Ramos (cell line): Measurements from ENCODE around the gene FBLN1.
"Not testable (repeated sequence)": the region's sequence is repeated elsewhere in the genome, so short reads cannot be mapped to it uniquely, and the experiment has no call there.

Source experiments
- in situ Hi-C: fragments of 300-500 bp; cut with MboI; formaldehyde crosslinking; loops from one replicate; pipeline ENCODE4 v1.14.3; 2022; ENCODE audit warnings: low sequenced_read_pairs; ENCODE audit not compliant: unreplicated experiment

FBLN1 gene

DNA sequence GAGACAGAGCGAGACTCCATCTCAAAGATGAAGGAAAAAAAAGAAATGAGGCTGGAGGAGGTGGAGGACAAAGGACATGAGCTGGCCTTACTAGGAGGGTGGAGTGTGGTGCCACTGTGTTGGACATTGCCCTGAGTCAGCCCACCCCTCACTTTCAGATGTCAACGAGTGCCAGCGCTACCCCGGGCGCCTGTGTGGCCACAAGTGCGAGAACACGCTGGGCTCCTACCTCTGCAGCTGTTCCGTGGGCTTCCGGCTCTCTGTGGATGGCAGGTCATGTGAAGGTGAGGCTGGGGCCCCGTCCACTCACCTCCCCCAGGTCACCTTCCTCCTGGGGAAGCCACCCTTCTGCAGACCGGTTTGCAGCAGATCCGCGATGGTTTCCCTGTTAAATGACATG lies 40.6 kb downstream of the FBLN1 start:
- in situ Hi-C loops: no loop called here

- in situ Hi-C loops: no loop called here
Observed at GRCh38 chr22:45544588-45545170, 42.0 kb downstream of the FBLN1 start.

GRCh38 chr22:45546333-45547015 lies 43.8 kb downstream of the FBLN1 start:
- in situ Hi-C loops: no loop called here

- in situ Hi-C loops: no loop called here
Observed at GRCh38 chr22:45547016-45547345, 44.3 kb downstream of the FBLN1 start.

DNA sequence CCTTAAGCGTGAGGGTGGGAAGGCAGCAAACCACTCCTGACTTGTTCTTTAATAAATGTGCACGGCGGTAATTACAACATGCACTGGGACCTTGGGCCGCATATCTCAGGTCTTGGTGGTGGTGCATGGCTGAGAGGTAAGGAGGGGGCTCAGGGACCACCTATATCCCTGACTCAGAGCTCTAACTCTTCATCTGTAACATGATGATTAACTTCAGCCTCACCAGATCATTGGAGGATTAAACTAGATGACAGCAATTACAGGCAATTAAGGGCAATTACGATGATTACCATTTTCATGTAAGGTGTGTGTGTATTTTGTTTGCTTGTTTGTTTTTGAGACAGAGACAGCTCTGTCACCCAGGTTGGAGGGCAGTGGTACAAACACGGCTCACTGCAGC lies 45.0 kb downstream of the FBLN1 start:
- in situ Hi-C loops: no loop called here

DNA sequence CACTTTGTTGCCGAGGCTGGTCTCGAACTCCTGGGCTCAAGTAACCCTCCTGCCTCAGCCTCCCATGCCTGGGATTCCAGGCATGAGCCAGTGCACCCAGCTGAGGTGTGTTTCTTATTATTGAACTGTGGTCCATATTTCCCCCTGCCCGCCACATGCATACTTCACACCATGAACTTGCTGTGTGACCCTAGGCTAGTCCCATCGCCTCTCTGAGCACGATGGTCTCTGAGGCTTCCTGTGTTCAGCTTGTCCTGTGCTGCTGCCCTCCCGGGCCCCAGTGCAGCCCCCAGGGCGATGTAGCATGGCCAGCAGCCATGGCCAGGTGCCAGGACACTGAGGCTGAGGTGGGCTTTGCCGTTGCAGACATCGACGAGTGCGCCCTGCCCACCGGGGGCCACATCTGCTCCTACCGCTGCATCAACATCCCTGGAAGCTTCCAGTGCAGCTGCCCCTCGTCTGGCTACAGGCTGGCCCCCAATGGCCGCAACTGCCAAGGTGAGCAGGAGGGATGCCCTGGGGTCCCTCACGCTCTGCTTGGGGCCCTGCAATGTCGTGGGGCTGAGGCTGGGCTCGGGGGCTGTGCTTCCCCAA lies 45.7 kb downstream of the FBLN1 start:
- in situ Hi-C loops: no loop called here

DNA sequence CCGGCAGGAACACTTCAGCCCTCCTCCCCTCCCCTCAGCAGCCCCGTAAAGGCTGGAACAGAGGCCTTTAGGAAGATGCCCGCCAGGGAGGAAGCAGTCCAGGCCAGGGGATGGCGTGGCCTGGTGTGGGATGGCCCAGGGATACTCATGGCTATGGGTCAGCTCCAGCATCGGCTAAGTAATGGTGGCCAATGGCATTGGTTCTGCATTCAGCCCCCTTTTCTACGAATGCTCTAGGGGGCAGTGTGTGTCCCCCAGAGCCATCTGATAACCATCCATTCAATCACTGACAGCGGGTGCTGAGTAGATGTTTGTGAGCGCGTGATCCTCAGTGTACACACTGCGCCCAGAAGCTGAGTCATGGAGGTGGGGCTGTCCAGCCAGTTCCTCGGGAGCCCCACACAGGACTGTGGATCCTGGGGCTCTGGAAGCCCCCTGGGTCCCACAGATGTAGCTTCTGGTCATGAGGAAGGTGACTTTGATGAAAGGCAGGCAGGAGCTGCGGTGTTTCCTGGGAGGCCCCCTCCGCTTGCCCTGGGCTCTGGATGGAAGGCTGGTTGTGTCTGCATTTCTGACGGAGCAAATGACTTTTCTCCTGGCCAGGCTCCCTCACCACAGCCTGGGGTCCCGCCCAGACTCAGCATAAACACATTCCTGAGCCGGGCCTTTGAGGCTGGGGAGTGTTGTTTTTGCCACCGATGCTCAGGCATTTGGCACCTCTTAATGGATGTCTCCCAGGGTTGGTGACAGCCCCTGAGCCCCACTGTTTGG lies 46.5 kb downstream of the FBLN1 start:
- in situ Hi-C loops: no loop called here

DNA sequence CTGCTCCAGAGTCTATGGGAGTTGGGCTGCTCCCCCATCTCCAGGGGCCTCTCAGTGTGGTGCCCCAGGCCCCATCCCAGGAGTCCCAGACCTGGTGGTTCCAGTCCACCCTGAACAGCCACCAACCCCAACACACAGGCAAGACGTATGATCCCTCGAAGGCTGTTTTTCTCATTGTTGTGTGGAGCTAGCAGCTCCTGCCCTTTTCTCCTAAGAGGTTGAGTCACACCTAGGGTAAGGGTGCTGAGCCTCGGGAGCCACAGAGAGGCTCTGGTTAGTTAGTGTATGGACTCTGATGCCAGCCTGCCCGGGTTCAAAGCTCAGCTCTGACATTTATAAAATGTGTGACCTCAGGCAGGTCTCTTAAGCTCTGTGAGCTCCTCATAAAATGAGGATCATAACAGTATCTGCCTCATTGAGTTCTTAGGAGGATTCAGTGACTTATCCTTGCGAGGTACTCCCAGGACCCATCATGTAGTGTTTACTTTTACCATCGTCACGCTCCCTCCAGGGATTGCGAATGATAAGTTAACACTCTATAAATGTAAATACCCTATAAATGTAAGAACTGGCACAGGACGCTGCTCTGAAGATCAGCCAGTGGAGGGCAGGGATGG lies 47.2 kb downstream of the FBLN1 start:
- in situ Hi-C loops: loop anchor here (5.0 to 10.0 kb wide), 2 partner anchors 283 to 445 kb away; no protein-coding TSS in a partner anchor

DNA sequence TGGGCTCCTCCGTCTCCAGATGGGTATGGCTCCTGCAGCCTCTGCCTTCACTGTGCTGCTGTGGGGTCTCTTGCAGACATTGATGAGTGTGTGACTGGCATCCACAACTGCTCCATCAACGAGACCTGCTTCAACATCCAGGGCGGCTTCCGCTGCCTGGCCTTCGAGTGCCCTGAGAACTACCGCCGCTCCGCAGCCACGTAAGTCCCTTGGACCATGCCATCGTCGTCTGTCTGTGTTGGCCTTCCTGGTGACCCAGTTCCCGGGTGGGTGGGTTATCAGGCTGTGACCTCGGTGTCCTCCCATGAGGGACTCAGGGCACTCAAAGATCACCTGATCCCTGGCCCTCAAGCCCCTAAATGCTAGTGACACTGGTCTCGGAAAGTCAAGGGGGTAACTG lies 47.7 kb downstream of the FBLN1 start:
- in situ Hi-C loops: loop anchor here (5.0 to 10.0 kb wide), 2 partner anchors 283 to 446 kb away; no protein-coding TSS in a partner anchor

GRCh38 chr22:45550891-45551290 lies 48.2 kb downstream of the FBLN1 start:
- in situ Hi-C loops: loop anchor here (5.0 to 10.0 kb wide), 2 partner anchors 284 to 446 kb away; no protein-coding TSS in a partner anchor

GRCh38 chr22:45551310-45552016 lies 48.8 kb downstream of the FBLN1 start:
- in situ Hi-C loops: loop anchor here (5.0 to 10.0 kb wide), 2 partner anchors 284 to 447 kb away; no protein-coding TSS in a partner anchor

DNA sequence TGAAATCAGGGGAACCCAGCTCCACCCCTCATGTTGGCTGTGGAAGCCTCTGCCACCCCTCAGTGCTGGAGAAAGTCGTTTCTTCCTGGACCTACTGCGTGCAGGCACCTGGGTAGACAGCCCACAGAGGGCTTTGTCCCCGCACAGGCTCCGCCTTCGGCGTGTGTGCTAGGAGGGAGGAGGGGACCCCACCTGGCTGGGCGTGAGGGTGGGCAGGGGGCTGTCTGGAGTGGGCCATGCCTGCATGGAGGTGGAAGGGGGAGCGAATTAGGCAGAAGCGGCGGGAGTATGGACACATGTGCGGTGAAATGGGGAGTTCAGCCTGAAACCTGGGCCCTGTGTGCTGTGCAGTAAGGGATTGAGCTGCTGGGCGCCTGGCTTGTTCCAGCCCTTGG lies 49.3 kb downstream of the FBLN1 start:
- in situ Hi-C loops: loop anchor here (5.0 to 10.0 kb wide), 2 partner anchors 285 to 447 kb away; no protein-coding TSS in a partner anchor

GRCh38 chr22:45552580-45553350 lies 50.1 kb downstream of the FBLN1 start:
- in situ Hi-C loops: loop anchor here (5.0 to 10.0 kb wide), 2 partner anchors 285 to 448 kb away; no protein-coding TSS in a partner anchor

- in situ Hi-C loops: loop anchor here (5.0 to 10.0 kb wide), 2 partner anchors 286 to 449 kb away; no protein-coding TSS in a partner anchor
Observed at GRCh38 chr22:45553351-45554039, 50.8 kb downstream of the FBLN1 start.

DNA sequence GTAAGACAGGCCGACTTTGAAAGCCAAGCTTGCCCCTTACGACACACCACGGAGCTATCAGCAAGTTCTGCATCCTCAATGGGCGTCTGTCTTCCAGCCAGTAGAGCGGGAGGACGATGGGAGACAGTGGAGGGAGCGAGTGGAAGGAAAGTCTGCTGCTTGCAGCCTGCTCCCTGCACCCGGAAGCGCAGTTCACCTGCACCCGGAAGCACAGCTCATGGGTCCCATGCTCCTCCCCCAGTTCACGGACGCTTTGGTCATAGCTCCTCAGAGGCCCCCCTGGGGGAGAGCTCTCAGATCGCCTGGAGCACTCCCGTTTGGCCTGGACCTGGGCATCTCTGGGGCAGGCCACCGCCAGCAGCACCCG lies 51.3 kb downstream of the FBLN1 start:
- in situ Hi-C loops: loop anchor here (5.0 to 10.0 kb wide), 2 partner anchors 287 to 449 kb away; no protein-coding TSS in a partner anchor

DNA sequence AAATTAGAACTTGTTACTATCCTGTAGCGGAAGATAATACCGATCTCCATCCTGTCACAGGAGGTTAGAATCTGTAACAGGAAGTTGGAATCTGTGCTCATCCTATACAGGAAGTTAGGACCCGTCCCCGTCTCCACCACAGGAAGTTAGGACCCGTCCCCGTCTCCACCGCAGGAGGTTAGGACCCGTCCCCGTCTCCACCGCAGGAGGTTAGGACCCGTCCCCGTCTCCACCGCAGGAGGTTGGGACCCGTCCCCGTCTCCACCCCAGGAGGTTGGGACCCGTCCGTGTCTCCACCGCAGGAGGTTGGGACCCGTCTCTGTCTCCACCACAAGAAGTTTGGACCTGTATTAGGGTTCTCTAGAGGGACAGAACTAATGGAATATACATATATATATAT lies 52.2 kb downstream of the FBLN1 start:
- in situ Hi-C loops: loop anchor here (5.0 to 10.0 kb wide), 2 partner anchors 288 to 450 kb away; no protein-coding TSS in a partner anchor

GRCh38 chr22:45557926-45558325 lies 55.2 kb downstream of the FBLN1 start:
- in situ Hi-C loops: loop anchor here (10.0 kb wide), 1 partner anchor 453 kb away; no protein-coding TSS in a partner anchor

GRCh38 chr22:45560092-45560491 lies 57.4 kb downstream of the FBLN1 start:
- in situ Hi-C loops: not testable (repeated sequence)
